ENCODE data around the gene PID1.

DNA sequence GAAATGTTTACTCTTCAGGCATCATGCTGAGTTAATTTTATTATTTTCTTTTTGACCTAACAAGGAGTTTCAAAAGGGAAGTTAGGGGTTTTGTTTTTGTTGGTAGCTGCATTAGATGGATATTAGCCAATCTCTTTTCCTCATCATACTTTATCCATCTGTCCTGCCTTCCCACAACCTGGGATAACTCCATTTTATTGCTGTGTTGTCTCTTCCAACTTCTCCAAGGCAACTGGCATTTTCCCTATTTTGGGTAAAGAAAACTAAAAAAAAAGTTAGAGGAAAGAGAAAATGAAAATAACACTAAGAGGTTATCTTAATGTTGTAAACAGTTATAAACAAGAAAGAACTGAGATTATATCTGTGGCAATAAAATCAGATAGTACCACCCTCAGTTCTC lies 147.0 kb downstream of the PID1 start:
- TF ChIP-seq, protein P1, sequence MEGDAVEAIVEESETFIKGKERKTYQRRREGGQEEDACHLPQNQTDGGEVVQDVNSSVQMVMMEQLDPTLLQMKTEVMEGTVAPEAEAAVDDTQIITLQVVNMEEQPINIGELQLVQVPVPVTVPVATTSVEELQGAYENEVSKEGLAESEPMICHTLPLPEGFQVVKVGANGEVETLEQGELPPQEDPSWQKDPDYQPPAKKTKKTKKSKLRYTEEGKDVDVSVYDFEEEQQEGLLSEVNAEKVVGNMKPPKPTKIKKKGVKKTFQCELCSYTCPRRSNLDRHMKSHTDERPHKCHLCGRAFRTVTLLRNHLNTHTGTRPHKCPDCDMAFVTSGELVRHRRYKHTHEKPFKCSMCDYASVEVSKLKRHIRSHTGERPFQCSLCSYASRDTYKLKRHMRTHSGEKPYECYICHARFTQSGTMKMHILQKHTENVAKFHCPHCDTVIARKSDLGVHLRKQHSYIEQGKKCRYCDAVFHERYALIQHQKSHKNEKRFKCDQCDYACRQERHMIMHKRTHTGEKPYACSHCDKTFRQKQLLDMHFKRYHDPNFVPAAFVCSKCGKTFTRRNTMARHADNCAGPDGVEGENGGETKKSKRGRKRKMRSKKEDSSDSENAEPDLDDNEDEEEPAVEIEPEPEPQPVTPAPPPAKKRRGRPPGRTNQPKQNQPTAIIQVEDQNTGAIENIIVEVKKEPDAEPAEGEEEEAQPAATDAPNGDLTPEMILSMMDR (IDR thresholded peaks at IDR 0.05), result no peak
- TF ChIP-seq TCF7L2 (IDR thresholded peaks at IDR 0.05; ENCODE audit: low read depth, low read length) (no peak), POLR2AphosphoS5 (IDR thresholded peaks at IDR 0.05; ENCODE audit: low read depth, low read length) (no peak), SIN3A (IDR thresholded peaks at IDR 0.05; ENCODE audit: borderline replicate concordance, insufficient read depth, low read depth, low read length) (no peak)
- TF ChIP-seq, protein P2, sequence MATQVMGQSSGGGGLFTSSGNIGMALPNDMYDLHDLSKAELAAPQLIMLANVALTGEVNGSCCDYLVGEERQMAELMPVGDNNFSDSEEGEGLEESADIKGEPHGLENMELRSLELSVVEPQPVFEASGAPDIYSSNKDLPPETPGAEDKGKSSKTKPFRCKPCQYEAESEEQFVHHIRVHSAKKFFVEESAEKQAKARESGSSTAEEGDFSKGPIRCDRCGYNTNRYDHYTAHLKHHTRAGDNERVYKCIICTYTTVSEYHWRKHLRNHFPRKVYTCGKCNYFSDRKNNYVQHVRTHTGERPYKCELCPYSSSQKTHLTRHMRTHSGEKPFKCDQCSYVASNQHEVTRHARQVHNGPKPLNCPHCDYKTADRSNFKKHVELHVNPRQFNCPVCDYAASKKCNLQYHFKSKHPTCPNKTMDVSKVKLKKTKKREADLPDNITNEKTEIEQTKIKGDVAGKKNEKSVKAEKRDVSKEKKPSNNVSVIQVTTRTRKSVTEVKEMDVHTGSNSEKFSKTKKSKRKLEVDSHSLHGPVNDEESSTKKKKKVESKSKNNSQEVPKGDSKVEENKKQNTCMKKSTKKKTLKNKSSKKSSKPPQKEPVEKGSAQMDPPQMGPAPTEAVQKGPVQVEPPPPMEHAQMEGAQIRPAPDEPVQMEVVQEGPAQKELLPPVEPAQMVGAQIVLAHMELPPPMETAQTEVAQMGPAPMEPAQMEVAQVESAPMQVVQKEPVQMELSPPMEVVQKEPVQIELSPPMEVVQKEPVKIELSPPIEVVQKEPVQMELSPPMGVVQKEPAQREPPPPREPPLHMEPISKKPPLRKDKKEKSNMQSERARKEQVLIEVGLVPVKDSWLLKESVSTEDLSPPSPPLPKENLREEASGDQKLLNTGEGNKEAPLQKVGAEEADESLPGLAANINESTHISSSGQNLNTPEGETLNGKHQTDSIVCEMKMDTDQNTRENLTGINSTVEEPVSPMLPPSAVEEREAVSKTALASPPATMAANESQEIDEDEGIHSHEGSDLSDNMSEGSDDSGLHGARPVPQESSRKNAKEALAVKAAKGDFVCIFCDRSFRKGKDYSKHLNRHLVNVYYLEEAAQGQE (IDR thresholded peaks at IDR 0.05; ENCODE audit: insufficient read depth in 1 of 2, low read depth in 2 of 2, low read length in 1 of 2), result no peak

Measured in Panc1 (cell line).